GM18502 (cell line): ENCODE results near the gene PRR13.
"Not testable (repeated sequence)": the region's sequence is repeated elsewhere in the genome, so short reads cannot be mapped to it uniquely, and the experiment has no call there.

Experiments
- ATAC-seq: cut with Tn5 transposase; IDR thresholded peaks from one replicate; pipeline ENCODE4 v1.9.1; 2021; ENCODE audit warnings: mild to moderate bottlenecking; ENCODE audit not compliant: unreplicated experiment, poor library complexity

PRR13 gene

DNA sequence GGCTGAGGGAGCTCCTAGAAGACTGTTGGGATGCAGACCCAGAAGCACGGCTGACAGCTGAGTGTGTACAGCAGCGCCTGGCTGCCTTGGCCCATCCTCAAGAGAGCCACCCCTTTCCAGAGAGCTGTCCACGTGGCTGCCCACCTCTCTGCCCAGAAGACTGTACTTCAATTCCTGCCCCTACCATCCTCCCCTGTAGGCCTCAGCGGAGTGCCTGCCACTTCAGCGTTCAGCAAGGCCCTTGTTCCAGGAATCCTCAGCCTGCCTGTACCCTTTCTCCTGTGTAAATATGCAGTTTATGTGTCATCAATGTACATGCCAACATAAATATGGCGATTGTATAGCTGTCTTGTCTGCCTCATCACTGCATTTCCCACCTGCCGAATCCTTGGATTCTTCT, 10.3 kb upstream of the PRR13 start:
- ATAC-seq, result no peak

DNA sequence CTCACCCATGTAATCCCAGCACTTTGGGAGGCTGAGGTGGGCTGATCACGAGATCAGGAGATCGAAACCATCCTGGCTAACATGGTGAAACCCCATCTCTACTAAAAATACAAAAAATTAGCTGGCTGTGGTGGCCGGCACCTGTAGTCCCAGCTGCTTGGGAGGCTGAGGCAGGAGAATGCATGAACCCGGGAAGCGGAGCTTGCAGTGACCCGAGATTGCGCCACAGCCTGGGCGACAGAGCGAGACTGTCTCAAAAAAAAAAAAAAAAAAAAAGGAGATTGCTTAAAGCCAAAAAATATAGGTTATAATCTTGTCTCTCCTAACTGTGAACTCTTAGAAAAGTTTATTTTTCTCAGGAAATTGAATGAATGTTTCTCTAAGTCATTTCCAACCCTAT, 6.2 kb upstream of the PRR13 start:
- ATAC-seq, result not testable (repeated sequence)

- ATAC-seq, result not testable (repeated sequence)
Measured at GRCh38 chr12:53439582-53439981, 2.0 kb upstream of the PRR13 start.

- ATAC-seq, result no peak
Measured at GRCh38 chr12:53443955-53444354, 2.4 kb downstream of the PRR13 start.

GRCh38 chr12:53444593-53445325, 3.2 kb downstream of the PRR13 start:
- ATAC-seq, result not testable (repeated sequence)

GRCh38 chr12:53450936-53451335, 9.4 kb downstream of the PRR13 start:
- ATAC-seq, result no peak

- peak; percentile 96 for ATAC-seq
Measured at GRCh38 chr12:53451661-53452158, 10.2 kb downstream of the PRR13 start, which contains the start of gene PCBP2. PCBP2 (plus strand) TSS chr12:53452102; CDS start chr12:53454801, 2,699 bp downstream.

- ATAC-seq, result no peak
Measured at GRCh38 chr12:53452159-53453077, 10.9 kb downstream of the PRR13 start.

DNA sequence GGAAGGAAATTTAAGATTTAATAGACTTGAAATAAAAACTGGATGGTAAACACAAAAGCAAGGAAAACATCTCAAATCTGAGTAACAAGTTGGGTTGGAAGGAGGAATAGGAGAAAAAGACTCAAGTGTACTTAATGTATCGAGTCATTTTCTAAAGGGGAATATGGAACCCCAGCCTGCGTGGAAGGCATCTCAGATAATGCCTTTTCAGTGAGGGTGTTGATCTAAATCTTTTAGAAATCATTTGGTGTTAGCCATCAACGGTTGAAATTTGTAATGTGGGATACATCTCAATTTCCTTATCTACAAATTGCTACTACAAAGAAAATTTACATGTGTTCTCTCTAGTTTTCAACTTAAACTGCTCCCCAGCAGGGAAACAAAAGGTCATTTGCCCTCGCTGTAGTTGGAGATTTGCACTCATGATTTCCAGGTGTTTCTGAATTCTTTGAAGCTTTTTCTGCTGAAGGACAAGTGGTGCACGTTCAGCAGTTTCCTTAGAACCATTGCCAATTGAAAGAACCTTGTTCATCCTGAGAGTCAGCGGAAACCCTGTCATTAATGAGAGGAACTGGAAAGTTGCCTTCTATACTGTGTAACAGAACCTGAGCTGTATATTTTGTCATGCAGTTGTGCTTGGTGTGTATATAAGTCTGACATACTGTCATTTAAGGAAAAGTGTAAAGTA, 12.6 kb downstream of the PRR13 start:
- no peak for ATAC-seq

DNA sequence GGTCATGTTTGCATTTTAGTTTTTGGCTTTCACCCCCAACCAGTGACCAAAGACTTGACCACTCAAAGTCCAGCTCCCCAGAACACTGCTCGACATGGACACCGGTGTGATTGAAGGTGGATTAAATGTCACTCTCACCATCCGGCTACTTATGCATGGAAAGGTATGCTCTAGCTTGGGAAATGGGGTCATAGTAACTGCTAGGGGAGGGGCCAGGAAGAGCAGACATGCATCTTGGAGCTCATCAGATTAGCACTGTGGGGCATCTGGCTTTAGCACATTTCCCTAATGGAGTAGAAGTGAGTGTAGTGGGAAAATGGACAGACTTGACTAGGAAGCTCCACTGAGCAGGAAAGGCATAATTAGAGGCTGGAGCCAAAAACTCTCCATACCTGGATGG, 13.2 kb downstream of the PRR13 start:
- ATAC-seq, result no peak

- no peak for ATAC-seq
Measured at GRCh38 chr12:53456654-53457366, 15.3 kb downstream of the PRR13 start.

- ATAC-seq, result no peak
Measured at GRCh38 chr12:53459097-53459496, 17.6 kb downstream of the PRR13 start.

- ATAC-seq, result no peak
Measured at GRCh38 chr12:53461059-53461458, 19.5 kb downstream of the PRR13 start.

- ATAC-seq, result no peak
Measured at GRCh38 chr12:53461591-53461990, 20.1 kb downstream of the PRR13 start.

DNA sequence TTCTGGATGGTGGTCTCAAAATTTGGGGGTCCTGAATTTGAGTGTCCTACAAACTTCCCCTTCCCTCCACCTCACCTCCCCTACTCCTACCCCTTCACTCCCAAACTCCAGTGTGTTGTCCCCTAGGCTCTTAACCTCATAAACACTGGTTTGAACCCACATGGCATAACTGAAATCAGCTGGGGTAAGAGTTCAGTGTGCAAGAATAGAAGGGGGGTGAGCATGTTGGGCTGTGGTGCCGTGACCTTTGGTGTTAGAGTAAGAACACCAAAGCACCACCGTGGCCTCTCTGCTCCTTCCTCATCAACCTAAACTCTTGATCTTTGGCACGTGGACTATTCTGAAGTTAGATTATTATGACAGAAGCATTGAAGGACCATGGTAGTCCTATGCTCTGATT, 21.4 kb downstream of the PRR13 start:
- ATAC-seq, result no peak

DNA sequence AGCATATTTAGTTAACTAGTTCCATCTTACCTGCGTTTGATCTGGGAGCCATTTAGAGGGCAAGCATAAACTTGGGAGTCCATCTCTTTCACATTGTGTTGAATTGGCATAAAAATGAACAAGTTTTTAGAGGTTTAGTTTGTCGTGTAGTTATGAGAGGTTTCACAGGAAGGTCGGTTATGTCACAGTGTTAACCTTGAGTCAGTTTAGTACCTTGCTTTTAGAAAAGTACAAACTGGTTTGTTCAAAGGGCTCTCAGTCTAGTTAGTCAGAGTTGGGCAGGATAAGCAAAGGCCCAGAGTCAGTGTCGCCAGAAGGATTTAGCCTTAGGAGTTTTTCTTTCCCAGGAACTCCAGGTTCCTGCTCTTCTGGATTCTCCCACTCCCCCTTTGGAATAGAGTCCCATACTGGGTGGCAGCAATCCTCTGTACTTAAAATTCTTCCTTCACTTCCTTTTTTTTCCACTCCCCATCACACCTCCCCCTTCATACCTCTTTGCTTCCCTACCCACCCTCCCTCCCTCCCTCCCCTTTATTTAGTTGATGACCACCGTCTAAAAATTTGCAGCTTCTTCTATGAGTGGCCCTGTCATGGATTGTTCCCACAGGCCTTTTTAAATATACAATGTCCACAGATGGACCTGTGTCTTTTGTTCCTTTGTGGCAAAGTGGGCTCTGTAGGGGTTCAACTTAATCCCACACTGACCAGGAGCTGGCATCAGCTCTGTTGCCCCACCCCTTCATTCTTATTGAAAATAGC, 22.4 kb downstream of the PRR13 start:
- ATAC-seq, result no peak

DNA sequence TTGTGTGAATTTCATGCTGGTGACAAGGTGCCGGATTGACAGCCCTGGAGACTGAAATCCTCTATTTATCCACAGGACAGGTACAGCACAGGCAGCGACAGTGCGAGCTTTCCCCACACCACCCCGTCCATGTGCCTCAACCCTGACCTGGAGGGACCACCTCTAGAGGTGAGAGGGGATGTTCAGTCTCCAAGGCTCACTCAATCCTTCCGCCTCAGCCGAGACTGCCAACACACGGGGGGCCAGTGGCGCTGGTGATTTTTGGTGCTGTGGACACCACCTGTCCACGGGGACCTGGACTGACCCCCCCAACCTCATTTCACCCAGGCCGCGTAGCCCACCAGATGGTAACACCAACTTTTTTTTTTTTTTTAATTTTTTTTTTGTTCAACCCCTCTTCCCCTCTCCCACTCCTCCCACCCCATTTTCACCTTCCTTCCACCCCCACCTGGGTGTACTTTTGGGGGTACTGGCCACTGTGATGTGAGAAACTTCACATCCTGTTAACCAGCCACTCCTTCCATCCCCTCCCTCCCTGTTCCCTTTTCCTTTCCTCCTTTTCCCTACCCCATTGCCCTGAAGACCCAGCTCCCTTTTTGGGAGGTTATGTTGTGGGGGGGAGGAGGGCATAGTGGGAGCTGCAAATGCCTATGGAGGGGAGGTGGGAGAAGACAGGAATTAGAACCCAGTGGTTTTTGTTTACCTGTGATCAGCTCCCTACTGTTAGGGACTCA, 23.3 kb downstream of the PRR13 start:
- no peak for ATAC-seq

GRCh38 chr12:53465679-53466078, 24.1 kb downstream of the PRR13 start:
- no peak for ATAC-seq

DNA sequence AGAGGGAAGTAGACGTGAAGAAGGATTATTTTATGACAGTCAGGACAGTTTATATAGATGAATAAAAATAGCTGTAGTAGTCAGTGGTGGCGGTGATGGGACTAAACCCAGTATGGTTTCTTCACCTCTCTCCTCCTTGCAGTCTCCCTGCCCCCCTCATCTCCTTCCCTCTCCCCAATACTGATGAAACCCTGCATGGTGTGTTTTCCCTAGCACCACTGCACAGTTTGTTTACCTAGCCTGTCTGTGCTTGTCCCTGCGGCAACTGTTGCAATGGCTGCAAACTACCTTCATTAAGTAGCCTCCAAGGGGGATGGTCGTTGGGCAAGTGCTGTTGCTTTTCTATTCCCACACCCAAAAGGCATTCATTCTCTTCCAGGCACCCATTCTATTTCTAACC, 25.1 kb downstream of the PRR13 start:
- no peak for ATAC-seq
